GM21576 (cell line): ENCODE results near the gene TTL.
"Not testable (repeated sequence)": the region's sequence is repeated elsewhere in the genome, so short reads cannot be mapped to it uniquely, and the experiment has no call there.

Experiments used
- ATAC-seq: cut with Tn5 transposase; IDR thresholded peaks from one replicate; pipeline ENCODE4 v1.9.1; 2021; ENCODE audit warnings: mild to moderate bottlenecking, moderate library complexity; ENCODE audit not compliant: unreplicated experiment

TTL gene

DNA sequence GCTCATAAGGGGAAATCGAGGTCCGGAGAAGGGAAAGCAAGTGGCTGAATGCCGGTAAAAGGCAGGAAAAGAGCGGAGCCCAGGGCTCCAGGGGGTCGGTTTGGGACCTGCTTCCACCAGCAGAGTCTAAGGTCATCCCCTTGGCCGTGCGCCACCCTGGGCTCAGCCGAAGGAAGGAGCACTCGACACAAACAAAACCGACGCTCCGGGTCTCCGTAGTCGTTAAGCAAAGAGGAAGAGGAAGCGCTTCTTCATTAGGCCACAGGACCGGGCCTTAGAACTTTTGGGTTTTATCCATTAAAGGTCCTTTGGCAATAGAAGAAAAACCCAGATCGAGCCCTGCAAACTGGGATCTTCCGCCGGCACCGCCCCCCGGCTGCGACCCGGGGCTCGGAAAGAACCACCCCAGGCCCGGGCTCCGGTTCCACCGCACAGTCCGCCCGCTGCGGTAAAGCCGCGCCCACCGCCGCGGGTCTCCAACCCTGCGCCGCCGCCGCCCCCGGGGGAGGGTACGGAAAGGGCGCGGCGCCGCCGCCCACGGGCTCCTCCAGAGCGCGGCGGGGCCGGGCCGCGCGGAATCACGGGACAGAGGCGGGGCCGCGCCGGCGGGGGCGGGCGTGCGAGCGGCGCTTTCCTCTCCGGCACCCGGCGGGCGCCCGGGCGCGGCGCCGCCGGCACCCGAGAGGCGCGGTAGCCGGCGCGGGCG lies at the start of gene TTL:
TSS of gene TTL (plus strand) at position 629 of the 706 bp plus-strand sequence. CDS start 189 bp downstream, outside the sequence.
- peak; percentile 61 for ATAC-seq

DNA sequence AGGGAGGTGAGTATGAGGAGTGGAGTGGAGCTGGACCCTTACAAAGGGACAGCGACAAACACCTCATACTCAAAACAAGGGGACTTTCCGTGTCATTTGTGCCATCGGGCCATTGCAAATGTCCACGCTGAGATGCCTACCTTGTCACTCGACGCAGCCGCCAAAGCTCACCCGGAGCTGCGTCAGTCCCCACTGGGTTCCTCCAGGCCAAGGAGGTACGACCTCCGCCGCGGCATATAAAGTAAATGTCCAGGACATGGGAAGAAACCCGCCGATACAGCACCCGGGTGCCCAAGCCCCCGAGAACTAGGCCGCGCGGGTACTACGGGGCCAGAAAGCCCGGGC lies 49.6 kb upstream of the TTL start:
- ATAC-seq, result not testable (repeated sequence)

DNA sequence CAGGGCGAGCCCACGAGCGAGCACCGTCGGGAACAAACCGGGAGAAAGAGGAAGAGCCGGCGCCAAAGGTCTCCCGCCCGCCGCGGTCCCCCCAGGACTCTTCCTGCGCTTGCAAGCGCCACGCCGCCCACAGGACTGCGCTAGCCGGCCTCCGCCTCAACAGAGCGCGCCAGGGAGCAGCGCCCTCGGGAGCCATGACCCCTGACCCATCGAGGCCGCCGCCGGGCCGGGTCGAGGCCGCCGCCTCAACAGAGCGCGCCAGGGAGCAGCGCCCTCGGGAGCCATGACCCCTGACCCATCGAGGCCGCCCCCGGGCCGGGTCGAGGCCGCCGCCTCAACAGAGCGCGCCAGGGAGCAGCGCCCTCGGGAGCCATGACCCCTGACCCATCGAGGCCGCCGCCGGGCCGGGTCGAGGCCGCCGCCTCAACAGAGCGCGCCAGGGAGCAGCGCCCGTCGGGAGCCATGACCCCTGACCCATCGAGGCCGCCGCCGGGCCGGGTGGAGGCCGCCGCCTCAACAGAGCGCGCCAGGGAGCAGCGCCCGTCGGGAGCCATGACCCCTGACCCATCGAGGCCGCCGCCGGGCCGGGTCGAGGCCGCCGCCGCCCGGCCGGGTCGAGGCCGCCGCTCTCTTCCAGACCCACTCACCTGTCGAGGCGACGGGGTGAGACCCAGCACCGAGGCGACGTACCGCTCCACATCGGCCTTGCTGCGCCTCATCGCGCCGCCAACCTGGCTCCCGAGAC lies 49.0 kb upstream of the TTL start:
- ATAC-seq, result not testable (repeated sequence)

DNA sequence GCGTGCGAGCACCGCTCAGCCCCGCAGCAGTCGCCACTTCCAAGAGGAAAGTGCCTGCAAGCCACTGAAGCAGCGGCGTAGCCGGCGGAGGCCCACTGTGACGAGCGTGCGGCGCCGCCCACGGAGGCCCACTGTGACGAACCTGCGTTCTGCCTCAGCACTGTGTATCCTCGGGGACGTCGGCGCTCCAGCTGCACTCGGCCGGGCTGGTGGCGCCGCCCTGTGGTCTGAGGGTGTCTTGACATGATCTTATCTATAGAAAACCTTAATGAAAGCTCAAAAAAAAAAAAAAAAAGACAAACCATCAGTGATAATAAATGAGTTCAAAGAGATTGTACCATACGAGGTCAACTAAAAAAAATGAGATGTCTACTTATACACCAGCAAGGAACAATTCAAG lies 48.5 kb upstream of the TTL start, which contains the start of gene RGPD8:
TSS of gene RGPD8 (minus strand) at position 166 of the 400 bp plus-strand sequence. CDS start 192 bp downstream, outside the sequence.
- peak; percentile 98 for ATAC-seq

DNA sequence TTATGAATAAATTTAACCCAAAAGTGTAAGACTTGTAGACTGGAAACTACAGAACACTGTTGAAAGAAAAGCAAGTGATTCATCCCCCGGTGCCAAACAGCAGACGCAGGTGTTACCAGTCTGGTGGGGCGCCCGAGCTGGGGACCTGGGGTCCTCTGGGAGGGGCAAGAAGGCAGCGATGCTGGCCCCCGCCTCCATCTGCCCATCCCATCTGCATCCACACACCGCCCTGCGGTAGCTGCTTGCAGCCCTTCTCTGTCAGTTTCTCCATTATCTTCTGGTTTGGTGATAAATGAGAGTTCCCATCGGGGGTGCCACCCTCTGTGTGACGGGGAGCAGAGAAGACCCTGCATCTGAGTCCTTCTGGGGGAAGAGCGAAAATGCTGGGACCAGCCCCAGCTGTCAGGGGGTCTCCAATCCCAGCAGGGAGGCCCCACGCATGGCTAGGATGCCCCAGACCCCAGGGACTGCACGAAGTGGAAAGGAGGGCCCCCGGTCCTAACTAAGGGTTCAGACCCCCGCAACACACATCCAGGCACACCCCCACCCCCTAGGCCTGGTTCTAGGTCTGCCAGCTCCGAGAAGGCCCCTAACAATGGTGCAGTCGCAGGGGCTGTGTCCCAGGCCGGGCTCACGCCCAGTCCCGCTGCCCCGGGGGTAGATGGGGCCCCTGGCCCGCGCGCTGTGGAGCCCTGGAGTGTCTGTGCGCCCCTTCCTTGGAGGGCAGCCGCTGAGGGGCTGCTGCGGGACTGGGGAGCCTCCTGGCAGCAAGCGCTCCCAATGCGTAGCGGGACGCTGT lies 47.8 kb upstream of the TTL start:
- no peak for ATAC-seq

DNA sequence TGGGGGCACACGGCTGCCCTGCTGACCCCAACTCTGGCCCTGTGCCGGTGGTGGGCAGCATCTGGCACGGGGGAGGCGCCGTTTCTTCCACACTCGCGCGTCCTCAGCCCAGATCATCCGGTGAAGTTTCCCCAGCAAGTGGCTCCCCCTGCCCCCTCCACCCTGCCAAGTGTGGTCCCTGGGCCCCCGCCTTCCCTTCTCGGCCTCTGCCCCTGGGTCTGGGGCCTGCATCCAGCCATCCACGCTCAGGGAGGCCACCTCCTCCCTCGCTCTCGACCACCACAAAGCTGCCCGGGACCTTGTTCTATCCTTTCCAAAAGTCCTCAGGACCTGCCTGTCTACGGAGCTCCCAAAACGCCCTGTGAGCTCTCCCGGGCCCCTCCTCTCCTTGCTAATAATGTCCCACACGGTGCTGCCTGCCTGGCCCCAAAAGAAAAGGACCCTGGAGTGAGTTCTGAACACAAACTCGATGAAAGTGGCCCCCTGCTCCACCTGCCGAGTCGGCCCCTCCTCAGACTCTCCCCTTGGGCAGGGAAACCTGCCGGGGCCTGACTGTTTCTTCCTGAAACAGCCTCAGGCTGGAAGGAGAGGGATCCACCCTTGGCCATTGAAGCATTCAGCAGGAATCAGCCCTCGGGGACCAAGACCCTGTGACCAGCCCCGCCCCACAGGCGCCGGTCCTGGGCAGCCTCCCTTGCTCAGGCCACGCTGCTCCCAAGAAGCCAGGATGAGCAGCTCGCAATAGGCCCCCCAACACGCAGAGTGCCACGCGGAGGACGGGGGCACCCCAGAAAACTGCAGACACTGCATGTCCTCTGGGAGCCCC lies 46.9 kb upstream of the TTL start:
- not testable (repeated sequence) for ATAC-seq

DNA sequence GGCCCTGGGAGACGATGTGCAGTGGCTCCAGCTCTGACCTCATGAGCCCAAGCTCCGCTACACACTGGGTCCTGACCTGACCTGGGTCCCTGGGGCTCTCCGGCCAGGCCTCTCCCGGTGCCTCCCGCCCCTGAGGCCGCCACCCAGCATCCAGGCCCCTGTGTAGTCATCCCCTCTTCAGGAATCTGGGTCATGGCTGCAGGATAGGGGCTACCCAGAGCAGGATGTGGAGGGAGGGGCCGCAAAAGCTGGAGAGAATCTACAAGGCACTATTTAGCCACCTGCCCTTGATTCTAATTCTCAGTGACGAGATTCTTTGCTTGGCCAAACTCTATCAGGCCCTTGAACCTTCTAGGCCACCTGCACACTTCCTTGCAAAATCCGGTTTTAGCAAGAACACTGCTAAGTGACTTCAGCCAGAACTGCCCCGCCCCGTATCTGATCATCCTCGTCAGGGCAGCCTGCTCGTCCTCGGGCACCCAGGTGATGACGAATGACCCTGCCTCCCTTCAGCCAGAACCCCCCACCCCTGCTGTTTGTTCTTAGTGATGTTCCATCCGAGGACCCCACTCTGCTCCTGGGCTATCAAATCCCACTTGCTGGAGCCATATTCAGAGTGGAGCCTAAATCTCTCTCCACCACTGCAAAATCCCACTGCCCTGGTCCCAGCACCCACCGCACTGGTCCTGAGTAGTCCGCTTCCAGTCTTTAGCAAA lies 46.1 kb upstream of the TTL start:
- not testable (repeated sequence) for ATAC-seq

DNA sequence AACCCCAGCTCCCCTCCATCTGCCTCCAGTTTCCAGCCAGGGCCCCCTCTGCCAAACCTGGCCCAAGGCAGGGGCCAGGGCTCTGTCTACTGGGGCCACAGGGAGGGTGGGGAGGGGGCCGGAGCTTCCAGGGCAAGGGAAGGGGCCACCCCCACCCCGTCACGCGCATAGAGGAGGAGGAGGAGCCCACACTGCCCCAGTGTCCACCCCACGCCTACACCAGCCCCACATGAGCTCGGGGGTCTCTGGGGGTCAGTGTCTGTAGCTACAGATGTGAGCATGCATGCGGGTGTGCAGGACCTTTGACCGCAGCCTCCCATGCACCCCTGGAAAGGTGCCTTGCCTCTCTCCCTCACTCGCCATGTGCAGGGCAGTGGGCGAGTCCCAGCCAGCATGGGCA lies 45.0 kb upstream of the TTL start:
- not testable (repeated sequence) for ATAC-seq

DNA sequence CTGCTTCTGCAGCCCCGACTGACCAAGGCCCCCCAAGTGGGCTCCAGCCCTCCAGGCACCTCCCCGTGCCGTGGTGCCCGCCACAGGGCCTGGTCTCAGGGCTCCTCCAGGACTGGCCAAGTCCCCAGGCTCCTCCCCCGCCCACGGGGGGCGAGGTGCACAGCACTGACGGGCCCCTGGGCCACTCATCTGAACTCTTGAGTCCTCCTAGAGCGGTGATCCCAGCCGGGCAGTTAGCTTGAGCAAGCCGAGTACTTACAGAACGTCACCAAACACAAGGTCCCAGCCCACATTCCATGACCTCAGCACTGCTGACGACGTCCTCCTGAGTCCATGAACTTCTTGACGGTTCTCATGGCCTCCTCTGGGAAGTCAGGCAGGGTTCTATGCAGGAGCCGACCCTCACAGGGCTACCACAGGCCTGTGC lies 44.5 kb upstream of the TTL start:
- ATAC-seq, result not testable (repeated sequence)

DNA sequence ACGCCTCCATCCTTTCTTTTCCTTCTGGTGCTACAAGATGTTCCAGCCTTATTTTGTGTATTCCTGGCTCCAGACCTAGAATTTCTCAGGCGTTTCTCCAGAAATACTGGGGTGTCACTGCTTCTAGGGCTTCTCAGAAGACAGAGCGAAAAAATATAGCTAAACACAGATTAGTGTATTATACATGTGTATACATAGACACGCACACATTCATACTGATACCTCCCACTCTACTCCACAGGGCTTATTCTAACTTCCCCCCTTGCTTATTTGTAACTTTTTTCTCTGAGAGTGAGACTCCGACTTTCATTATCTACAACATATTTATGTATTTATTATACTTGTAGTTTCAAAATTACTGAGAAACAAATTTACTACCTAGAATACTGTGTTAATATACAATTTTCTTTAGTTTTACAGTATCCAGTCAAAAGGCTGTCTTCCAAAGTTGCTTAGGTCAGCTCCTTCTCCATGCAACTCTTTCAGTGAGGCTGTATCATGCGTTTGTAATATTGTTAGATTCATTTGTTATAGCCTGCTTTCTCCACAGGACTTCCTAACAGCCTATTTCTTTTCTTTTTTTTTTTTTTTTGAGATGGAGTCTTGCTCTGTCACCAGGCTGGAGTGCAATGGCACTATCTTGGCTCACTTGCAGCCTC lies 43.2 kb upstream of the TTL start:
- ATAC-seq, result not testable (repeated sequence)

DNA sequence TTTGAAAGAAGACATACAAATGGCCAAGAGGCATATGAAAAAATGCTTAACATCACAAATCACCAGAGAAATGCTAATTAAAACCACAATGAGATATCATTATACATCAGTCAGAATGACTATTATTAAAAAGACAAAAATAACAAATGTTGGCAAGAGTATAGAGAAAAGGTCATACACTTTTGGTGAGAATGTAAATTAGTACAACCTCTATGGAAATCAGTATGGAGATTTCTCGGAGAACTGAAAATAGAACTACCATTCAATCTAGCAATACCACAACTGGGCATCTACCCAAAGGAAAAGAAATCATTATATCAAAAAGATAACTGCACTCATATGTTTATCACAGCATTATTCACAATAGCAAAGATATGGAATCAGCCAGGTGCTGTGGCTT lies 37.7 kb upstream of the TTL start:
- not testable (repeated sequence) for ATAC-seq

DNA sequence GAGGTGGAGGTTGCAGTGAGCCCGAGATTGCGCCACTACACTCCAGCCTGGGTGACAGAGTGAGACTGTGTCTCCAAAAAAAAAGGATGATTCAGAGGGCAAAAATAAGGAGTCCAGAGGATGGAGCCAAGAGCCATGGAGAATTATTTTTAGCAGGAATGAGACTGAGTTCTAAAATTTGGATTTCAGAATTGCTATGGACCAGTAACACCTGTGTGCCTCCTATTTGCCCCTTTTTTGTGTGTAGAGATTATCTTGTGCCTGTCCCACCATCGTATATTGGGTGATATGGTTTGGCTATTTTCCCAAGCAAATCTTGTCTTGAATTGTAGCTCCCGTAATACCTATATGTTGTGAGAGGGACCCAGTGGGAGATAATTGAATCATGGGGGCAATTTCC lies 32.1 kb upstream of the TTL start:
- ATAC-seq, result no peak

DNA sequence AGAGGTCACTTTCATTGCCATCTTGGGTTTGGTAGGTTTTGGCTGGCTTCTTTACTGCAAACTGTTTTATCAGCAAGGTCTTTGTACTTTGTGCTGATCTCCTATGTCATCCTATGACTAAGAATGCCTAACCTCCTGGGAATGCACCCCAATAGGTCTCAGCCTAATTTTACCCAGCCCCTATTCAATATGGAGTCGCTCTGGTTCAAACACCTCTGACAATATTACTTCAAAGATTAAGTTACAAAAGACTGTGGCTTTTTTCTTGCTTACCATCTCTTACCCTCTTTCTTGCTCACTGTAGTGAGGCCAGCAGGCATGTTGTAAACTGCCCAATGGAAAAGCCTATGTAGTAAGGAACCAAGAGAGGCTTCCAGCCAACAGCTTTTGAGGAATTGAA lies 30.6 kb upstream of the TTL start:
- no peak for ATAC-seq

DNA sequence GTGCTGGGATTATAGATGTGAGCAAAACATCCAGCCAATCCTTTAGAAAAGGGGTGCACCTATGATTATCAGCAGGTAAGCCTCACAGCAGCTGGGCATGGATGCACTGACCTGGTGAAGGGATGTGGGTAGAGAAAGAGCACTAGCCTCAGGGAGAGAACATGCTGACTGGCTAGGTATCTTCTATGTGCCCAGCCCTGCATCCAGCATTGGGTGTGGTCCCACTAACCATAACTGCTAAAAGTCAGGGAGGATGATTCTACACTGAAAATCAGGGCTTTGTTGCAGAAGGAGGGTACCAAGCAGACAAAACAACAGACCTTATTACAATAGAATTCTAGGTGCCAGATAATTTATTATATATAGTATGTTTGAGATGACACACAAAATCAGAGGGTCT lies 27.4 kb upstream of the TTL start:
- ATAC-seq, result no peak

DNA sequence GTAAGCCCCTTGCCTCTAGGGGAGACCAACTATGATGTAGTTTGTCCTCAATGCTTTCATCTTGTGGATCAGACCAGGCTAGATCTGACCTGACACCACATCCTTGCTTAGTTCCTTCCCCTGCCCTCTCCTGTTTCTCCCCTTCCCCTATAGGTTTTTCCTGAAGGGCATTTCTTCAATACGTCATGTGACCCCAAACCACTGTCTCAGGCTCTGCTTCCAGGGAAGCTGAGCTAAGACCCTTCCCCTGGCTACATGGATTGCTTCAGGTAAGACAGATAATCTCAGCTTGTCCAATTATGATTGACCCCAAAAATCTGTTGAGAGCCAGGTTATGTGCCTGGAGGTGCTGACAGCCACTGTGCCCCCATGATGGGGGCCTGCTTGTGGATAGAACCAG lies 22.6 kb upstream of the TTL start:
- ATAC-seq, result no peak

DNA sequence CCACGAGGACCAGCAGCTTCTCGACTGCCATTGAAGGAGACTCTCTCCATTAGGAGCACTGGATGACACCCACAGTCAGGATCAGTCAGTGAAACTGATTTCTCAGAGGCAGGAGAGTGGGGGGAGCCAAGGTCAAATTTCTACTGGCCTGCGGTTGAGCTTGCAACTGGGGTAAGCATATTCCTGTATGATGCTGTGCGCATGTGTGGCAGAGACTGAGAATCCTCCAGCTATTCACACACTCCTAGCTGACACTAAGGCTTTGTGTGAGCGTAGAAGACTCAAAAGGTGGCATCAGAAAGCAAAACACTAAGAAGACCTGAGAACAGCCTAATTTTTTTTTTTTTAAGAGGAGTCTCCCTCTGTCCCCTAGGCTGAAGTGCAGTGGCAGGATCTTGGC lies 19.8 kb upstream of the TTL start:
- no peak for ATAC-seq

DNA sequence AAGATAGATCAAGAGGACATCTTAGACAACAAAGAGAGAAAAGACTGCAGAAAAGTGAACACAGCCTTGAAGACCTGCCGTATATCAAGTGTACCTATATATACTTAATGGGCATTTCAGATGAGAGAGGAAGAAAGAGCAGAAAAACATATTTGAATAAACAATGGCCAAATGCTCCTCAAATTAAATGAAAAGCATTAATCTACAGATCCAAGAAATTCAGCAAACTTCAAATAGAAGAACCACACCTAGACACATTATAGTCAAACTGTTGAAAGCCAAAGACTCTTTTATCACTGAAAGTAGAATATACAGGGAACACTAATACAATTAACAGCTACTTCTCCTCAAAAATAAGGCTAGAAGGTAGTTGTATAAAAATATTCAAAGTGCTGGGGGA lies 18.7 kb upstream of the TTL start:
- no peak for ATAC-seq

DNA sequence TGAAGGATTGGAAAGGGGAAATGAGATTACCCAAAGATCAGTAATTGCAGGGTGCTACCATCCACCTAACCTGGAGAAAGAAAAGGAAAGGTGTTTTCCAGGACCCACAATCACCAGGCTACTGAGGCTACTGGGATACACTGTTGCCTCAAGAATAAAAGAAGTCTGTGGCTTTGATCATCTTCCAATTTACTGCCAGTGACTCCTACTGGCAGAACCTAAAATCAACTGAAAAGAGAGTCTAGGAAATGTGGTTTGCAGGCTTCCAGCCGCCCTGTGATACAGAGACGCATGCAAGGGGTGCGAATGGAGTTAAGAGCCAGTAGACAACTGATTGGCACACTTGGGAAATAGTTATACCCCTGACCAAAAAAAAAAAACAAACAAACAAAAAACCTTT lies 16.6 kb upstream of the TTL start:
- ATAC-seq, result no peak

DNA sequence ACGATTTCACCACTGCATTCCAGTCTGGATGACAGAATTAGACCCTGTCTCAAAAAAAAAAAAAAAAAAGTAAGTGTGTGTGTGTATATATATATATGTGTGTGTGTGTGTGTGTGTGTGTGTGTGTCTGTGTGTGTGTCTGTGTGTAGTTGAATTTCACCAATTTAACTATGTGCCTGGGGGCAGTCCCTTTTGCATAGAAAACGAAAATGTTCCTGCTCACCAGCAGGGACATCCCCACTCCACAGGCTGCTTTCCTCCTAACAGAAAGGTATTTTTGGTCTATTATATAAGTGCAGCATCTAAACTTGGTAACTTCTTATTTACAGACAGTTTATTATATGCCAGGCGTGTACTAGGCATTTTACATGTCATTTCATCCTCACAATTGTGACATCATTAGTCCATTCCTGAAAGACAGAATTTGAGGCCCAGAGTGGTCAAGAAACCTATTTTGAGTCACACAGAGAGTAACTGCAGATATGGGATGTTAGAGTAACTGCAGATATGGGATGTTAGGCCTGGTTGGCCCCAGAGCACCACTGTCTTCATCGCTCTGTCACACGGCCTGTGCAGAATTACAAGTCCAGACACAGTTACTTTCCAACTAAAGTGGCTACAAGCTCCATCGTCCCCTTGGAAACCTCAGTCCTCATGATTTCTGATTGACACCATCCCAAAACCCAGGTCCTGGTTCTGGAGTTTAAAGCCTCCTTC lies 9.3 kb upstream of the TTL start:
- no peak for ATAC-seq
